Measurements from ENCODE around the gene TRAPPC10.

DNA sequence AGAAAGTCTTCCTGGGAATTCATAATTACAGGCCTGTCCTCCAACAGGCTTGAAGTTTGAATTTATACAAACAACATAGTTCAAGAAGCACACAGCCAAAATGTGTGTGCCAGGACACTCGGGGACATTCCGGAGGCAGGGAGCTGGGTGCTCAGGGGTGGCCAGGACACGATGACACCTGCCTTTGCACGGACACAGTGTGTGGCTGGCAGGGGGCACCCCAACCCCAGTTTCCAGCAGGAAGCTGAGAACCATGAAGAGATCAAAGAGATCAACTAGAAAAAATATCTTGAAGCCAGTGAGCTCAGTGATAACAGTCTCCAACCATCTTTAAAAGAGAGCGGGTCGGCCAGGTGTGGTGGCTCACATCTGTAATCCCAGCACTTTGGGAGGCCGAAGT lies 32.5 kb upstream of the TRAPPC10 start:
- TF ChIP-seq POLR2AphosphoS5 (IDR thresholded peaks at IDR 0.05; ENCODE audit: borderline replicate concordance, low read depth, low read length) (no peak), EZH2 (IDR thresholded peaks at IDR 0.05) (no peak), FOXP2 (optimal IDR thresholded peaks at IDR 0.05; ENCODE audit: control extremely low read depth, extremely low read length, insufficient read depth) (no peak)
